Thyroid gland (tissue), 4 donors: Measurements from ENCODE around the gene GPBP1.
A peak's percentile ranks its signal among the peaks of the same experiment; 100 is the strongest.

Experiments used
- CTCF ChIP-seq, 6 experiments: fragments of 200-600 bp in 3 of 6; fragments of 450-650 bp in 3 of 6; sonication (generic) in 3 of 6; IDR thresholded peaks; one replicate each; pipeline ENCODE4 v1.5.1; 2016 to 2019; ENCODE audit warnings: antibody characterized with exemption in 6 of 6, mild to moderate bottlenecking in 2 of 6, inconsistent platforms in 1 of 6, moderate library complexity in 1 of 6
- POLR2A ChIP-seq, 2 donors: fragments of 450-650 bp; IDR thresholded peaks; one replicate each; pipeline ENCODE4 v1.6.1; 2017; ENCODE audit warnings: antibody characterized with exemption in 2 of 2, mild to moderate bottlenecking in 2 of 2, moderate library complexity in 1 of 2

GRCh38 chr5:57174128-57174889 lies 450 bp downstream of the GPBP1 start:
- TF ChIP-seq CTCF (IDR thresholded peaks at IDR 0.05) (peak in 1 of 6 experiments; percentile 4), POLR2A (IDR thresholded peaks at IDR 0.05) (peak in 1 of 2 donors; percentile 24)
